ENCODE results near the gene MBNL3. TPM values are rescaled to one million over a fixed set of nuclear protein-coding genes. Genes with fewer than 3 reads are reported as not detected.

Gene MBNL3
- total RNA-seq, 1 experiment from 2014 or later, result 4.6 TPM

DNA sequence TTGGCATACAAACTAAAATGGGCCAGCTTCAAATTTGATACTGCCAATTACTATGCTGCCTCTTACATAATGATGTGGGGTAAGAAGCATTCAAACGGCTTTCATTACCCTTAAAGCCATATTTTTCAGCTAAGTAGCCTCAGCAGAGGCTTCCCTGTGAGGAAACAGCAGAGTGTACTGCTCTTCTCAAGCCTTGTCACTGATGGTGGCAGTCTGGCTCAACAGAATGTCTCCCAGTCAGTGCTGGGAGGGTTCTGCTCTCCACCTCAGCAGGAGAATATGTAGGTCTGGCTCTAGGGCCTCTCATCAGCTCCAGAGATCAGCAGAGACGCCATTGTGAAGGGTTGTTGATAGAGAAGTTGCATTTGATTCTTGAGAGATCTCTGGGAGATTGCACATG lies 44.6 kb upstream of the MBNL3 start (continued):
- no peak for TF ChIP-seq EZH2 (IDR thresholded peaks at IDR 0.05)
- TF ChIP-seq FOSL1 (IDR thresholded peaks at IDR 0.05; ENCODE audit: low read depth), result no peak
- no peak for TF ChIP-seq ZFX (IDR thresholded peaks at IDR 0.05)

DNA sequence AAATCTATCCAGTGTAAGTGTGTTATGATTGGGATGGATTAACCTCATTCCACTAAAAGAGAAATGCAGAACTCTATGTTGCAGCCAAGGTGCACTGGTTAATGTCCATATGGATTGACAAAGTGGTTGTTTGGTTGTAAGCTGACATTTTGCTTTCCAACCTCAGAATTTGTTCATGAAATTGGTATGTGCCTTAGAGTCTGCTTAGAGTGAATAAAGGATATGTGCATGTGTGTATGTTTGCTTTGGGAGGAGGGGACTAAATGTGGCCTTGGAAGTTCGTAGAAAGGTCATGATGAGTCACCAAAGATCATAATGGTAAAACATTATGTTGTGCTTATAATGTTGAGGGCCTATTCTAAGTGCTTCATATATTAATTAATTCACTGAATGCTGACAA lies 44.1 kb upstream of the MBNL3 start:
- no peak overlapping the region for H3K27ac ChIP-seq (ENCODE audit: low read depth, low read length)
- ChIA-PET RAD21 (ENCODE audit: low non-redundant PET in 1 of 2, low total read pairs in 2 of 2, uncharacterized antibody in 2 of 2, unreplicated experiment in 2 of 2) (no interaction called here), CTCF (no interaction called here), POLR2A (no interaction called here)
- no peak for ATAC-seq
- H4K20me1 ChIP-seq (ENCODE audit: insufficient read depth), result no peaks in the 10 kb centered on the region
- no peak overlapping the region for H2AFZ ChIP-seq (ENCODE audit: low read depth, low read length, poor library complexity, severe bottlenecking)
- TF ChIP-seq POLR2AphosphoS5 (IDR thresholded peaks at IDR 0.05; ENCODE audit: low read depth, low read length) (no peak), FOSL1 (IDR thresholded peaks at IDR 0.05; ENCODE audit: low read depth) (no peak), EGR1 (IDR thresholded peaks at IDR 0.05; ENCODE audit: low read depth) (no peak), ELF1 (IDR thresholded peaks at IDR 0.05; ENCODE audit: borderline replicate concordance, low read depth) (no peak), POLR2A (IDR thresholded peaks at IDR 0.05; ENCODE audit: borderline replicate concordance, extremely low read depth, insufficient read depth, insufficient read length) (no peak), CEBPB (IDR thresholded peaks at IDR 0.05; ENCODE audit: low read depth) (no peak), ZFX (IDR thresholded peaks at IDR 0.05) (no peak), EZH2 (IDR thresholded peaks at IDR 0.05) (no peak), RAD21 (IDR thresholded peaks at IDR 0.05; ENCODE audit: low read depth) (no peak), TCF7L2 (IDR thresholded peaks at IDR 0.05; ENCODE audit: borderline replicate concordance, extremely low read depth, insufficient read depth, insufficient read length) (no peak), YY1 (IDR thresholded peaks at IDR 0.05; ENCODE audit: extremely low read depth, insufficient replicate concordance, low read depth, low read length) (no peak), SIN3A (IDR thresholded peaks at IDR 0.05; ENCODE audit: low read depth) (no peak), EZH2phosphoT487 (IDR thresholded peaks at IDR 0.05; ENCODE audit: borderline replicate concordance) (no peak)
- TF ChIP-seq, protein P1, sequence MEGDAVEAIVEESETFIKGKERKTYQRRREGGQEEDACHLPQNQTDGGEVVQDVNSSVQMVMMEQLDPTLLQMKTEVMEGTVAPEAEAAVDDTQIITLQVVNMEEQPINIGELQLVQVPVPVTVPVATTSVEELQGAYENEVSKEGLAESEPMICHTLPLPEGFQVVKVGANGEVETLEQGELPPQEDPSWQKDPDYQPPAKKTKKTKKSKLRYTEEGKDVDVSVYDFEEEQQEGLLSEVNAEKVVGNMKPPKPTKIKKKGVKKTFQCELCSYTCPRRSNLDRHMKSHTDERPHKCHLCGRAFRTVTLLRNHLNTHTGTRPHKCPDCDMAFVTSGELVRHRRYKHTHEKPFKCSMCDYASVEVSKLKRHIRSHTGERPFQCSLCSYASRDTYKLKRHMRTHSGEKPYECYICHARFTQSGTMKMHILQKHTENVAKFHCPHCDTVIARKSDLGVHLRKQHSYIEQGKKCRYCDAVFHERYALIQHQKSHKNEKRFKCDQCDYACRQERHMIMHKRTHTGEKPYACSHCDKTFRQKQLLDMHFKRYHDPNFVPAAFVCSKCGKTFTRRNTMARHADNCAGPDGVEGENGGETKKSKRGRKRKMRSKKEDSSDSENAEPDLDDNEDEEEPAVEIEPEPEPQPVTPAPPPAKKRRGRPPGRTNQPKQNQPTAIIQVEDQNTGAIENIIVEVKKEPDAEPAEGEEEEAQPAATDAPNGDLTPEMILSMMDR (IDR thresholded peaks at IDR 0.05 in 2 of 3, conservative IDR thresholded peaks at IDR 0.05 in 1 of 3; ENCODE audit: borderline replicate concordance in 1 of 3, insufficient read depth in 1 of 3, low read depth in 2 of 3, low read length in 2 of 3), result no peak
- TF ChIP-seq, protein P2, sequence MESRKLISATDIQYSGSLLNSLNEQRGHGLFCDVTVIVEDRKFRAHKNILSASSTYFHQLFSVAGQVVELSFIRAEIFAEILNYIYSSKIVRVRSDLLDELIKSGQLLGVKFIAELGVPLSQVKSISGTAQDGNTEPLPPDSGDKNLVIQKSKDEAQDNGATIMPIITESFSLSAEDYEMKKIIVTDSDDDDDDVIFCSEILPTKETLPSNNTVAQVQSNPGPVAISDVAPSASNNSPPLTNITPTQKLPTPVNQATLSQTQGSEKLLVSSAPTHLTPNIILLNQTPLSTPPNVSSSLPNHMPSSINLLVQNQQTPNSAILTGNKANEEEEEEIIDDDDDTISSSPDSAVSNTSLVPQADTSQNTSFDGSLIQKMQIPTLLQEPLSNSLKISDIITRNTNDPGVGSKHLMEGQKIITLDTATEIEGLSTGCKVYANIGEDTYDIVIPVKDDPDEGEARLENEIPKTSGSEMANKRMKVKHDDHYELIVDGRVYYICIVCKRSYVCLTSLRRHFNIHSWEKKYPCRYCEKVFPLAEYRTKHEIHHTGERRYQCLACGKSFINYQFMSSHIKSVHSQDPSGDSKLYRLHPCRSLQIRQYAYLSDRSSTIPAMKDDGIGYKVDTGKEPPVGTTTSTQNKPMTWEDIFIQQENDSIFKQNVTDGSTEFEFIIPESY (IDR thresholded peaks at IDR 0.05; ENCODE audit: extremely low read depth, insufficient replicate concordance, low read length), result no peak
- TF ChIP-seq, protein P3, sequence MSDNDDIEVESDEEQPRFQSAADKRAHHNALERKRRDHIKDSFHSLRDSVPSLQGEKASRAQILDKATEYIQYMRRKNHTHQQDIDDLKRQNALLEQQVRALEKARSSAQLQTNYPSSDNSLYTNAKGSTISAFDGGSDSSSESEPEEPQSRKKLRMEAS (IDR thresholded peaks at IDR 0.05), result no peak
- TF ChIP-seq, protein P4, sequence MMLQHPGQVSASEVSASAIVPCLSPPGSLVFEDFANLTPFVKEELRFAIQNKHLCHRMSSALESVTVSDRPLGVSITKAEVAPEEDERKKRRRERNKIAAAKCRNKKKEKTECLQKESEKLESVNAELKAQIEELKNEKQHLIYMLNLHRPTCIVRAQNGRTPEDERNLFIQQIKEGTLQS (IDR thresholded peaks at IDR 0.05), result no peak
- H3K9me3 ChIP-seq (ENCODE audit: control insufficient read depth in 1 of 2, insufficient read depth in 1 of 2, low read depth in 1 of 2, low read length in 2 of 2), result no peaks in the 10 kb centered on the region
- H3K36me3 ChIP-seq (ENCODE audit: control insufficient read depth in 1 of 2, insufficient read depth in 2 of 2, low read length in 2 of 2), result no peaks in the 10 kb centered on the region
- H3K27me3 ChIP-seq (ENCODE audit: insufficient read depth, low read length), result no peaks in the 10 kb centered on the region
- no peaks in the 10 kb centered on the region; a peak in 1 of 4 replicates for H3K4me1 ChIP-seq (ENCODE audit: control insufficient read depth in 1 of 2, insufficient read depth in 2 of 2, low read length in 2 of 2)
- intact Hi-C loops (cut with micrococcal nuclease), result no loop called here
- DNase-seq (ENCODE audit: low read depth, low spot score), result no peak
- H3K4me2 ChIP-seq (ENCODE audit: low read length), result no peak overlapping the region
- H3K9ac ChIP-seq (ENCODE audit: low read length), result no peak overlapping the region
- no TSS peak for BruUV-seq (replicated peaks)
- no peaks in the 10 kb centered on the region for H3K9me2 ChIP-seq (ENCODE audit: insufficient read depth)
- H3K79me2 ChIP-seq (ENCODE audit: insufficient read depth, low read length), result no peaks in the 10 kb centered on the region
- no peak overlapping the region for H3K4me3 ChIP-seq (replicated peaks in 1 of 2; ENCODE audit: low read depth in 1 of 2, low read length in 2 of 2)

Data from HCT116 (cell line).